HepG2 (cell line): Measurements from ENCODE around the gene CTDNEP1. TPM values are rescaled to one million over a fixed set of nuclear protein-coding genes. Genes with fewer than 3 reads are reported as not detected.

Experiments
- ATAC-seq: fragments of 200-7000 bp; cut with Tn5 transposase; 3 replicates; pipeline ENCODE4 v1.9.1; 2020; ENCODE audit warnings: mild to moderate bottlenecking, moderate library complexity
- BruUV-seq: library from RNA; stranded (reverse); fragments of 400-500 nt; replicated peaks from 2 replicates; lab custom pipeline; 2021; lab: Mats Ljungman, UMichigan
- CTCF ChIA-PET: fragments of 300-600 bp; formaldehyde crosslinking; extraction: SDS; loops from one replicate; lab custom pipeline; 2021; ENCODE audit warnings: low total read pairs, inconsistent platforms, low intra/inter-chr PET ratio; lab: Yijun Ruan, JAX
- POLR2A ChIA-PET: fragments of 350-600 bp; sonication (Branson Sonifier 250); formaldehyde crosslinking; loops from one replicate; lab custom pipeline; 2020; ENCODE audit warnings: antibody characterized with exemption, inconsistent platforms; lab: Yijun Ruan, JAX
- DNase-seq: peaks from one replicate; pipeline ENCODE4 v3.0.0-alpha.2; 2015; ENCODE audit warnings: low spot score
- FAIRE-seq: peaks from 3 replicates; lab custom pipeline; 2011; peaks lifted over from hg19 to GRCh38; lab: Jason Lieb, UNC
- H2AFZ ChIP-seq: one replicate; pipeline ENCODE4 v1.6.1; 2011; ENCODE audit warnings: low read length, inconsistent platforms
- H3K27ac ChIP-seq: fragments of 300-600 bp; 3 replicates; pipeline ENCODE4 v1.8.0; 2011; ENCODE audit warnings: mixed run types, mild to moderate bottlenecking, mixed read lengths, low read length, inconsistent platforms; ENCODE audit not compliant: insufficient read depth; ENCODE audit errors: extremely low read length
- H3K27me3 ChIP-seq, 2 experiments: fragments of 200-600 bp in 1 of 2; 2 replicates in 1 of 2; 3 replicates in 1 of 2; pipeline versions ENCODE4 v1.6.0 to v1.8.0; 2011; ENCODE audit warnings: low read length in 2 of 2, mild to moderate bottlenecking in 2 of 2, moderate library complexity in 2 of 2, inconsistent platforms in 1 of 2; ENCODE audit not compliant: insufficient read depth in 2 of 2, control insufficient read depth in 1 of 2
- H3K36me3 ChIP-seq, 2 experiments: fragments of 200-600 bp in 1 of 2; replicated peaks in 1 of 2; 2 replicates in 1 of 2; 3 replicates in 1 of 2; pipeline versions ENCODE4 v1.5.1 to v1.8.0; 2011; ENCODE audit warnings: low read length in 2 of 2, inconsistent platforms in 1 of 2; ENCODE audit not compliant: insufficient read depth in 2 of 2, control insufficient read depth in 1 of 2
- H3K4me1 ChIP-seq: 2 replicates; pipeline ENCODE4 v1.5.1; 2012; ENCODE audit warnings: low read length, inconsistent platforms; ENCODE audit not compliant: insufficient read depth
- H3K4me2 ChIP-seq: 2 replicates; pipeline ENCODE4 v1.6.0; 2011; ENCODE audit warnings: low read depth, low read length, inconsistent platforms
- H3K4me3 ChIP-seq, 3 experiments: fragments of 200-600 bp in 1 of 3; sonication (generic), shearing (Covaris generic) in 1 of 3; replicated peaks in 1 of 3; 2 replicates each; pipeline ENCODE4 v1.5.1; 2011 to 2016; ENCODE audit warnings: low read length in 3 of 3, inconsistent platforms in 2 of 3, low read depth in 2 of 3, mild to moderate bottlenecking in 2 of 3, control low read depth in 1 of 3, mixed read lengths in 1 of 3; ENCODE audit not compliant: insufficient read depth in 1 of 3
- H3K79me2 ChIP-seq: one replicate; pipeline ENCODE4 v1.6.1; 2011; ENCODE audit warnings: low read length, inconsistent platforms; ENCODE audit not compliant: insufficient read depth
- H3K9ac ChIP-seq: 2 replicates; pipeline ENCODE4 v1.6.0; 2011; ENCODE audit warnings: mild to moderate bottlenecking, low read depth, low read length, inconsistent platforms; ENCODE audit not compliant: insufficient read depth
- H3K9me3 ChIP-seq: 2 replicates; pipeline ENCODE4 v1.5.1; 2012; ENCODE audit warnings: mild to moderate bottlenecking, low read length
- H4K20me1 ChIP-seq: 2 replicates; pipeline ENCODE4 v1.6.0; 2011; ENCODE audit warnings: inconsistent platforms, mild to moderate bottlenecking, low read length, moderate library complexity; ENCODE audit not compliant: insufficient read depth
- MTA1 ChIP-seq: sonication (generic); formaldehyde crosslinking; IDR thresholded peaks from 2 replicates; pipeline ENCODE4 v1.4.0; 2020; ENCODE audit warnings: missing genetic modification reagents, mild to moderate bottlenecking, borderline replicate concordance
- PITX1 ChIP-seq: sonication (generic); formaldehyde crosslinking; IDR thresholded peaks from 2 replicates; pipeline ENCODE4 v1.5.1; 2020; ENCODE audit warnings: mild to moderate bottlenecking, missing genetic modification reagents
- ZNF790 ChIP-seq: sonication (generic); formaldehyde crosslinking; IDR thresholded peaks from 2 replicates; pipeline ENCODE4 v1.8.0; 2022; ENCODE audit warnings: missing genetic modification reagents, mild to moderate bottlenecking, borderline replicate concordance
- WGBS: methylation state at CpG from one replicate; pipeline ENCODE4 v1.1.6; 2017; ENCODE audit warnings: low lambda C conversion rate; 5-methylcytosine and 5-hydroxymethylcytosine counted together
- in situ Hi-C: cut with HindIII; loops from 2 replicates; pipeline ENCODE4 v1.10.0; 2017; ENCODE audit warnings: low pct_unique_long_range_greater_than_20kb; ENCODE audit not compliant: extremely low pct_ligation_motif_present
- intact Hi-C: fragments of 100-400 bp; cut with micrococcal nuclease; formaldehyde crosslinking; loops from one replicate; pipeline ENCODE4 v1.10.0; 2022; ENCODE audit not compliant: unreplicated experiment
- polyA plus RNA-seq, 8 experiments: library from polyadenylated mRNA; depleted of rRNA in 3 of 8; stranded (reverse) in 7 of 8; unstranded in 1 of 8; fragments of >200 nt; fragmentation: Illumina TruSeq in 4 of 8; extraction: Trizol in 4 of 8; gene quantifications; 2 replicates each; pipeline versions ENCODE4 v1.2.1 to v1.2.3, GENCODE V29; 2011 to 2016; ENCODE audit warnings: low read depth in 4 of 8, missing spikeins in 1 of 8, mixed read lengths in 1 of 8; ENCODE audit not compliant: insufficient read depth in 1 of 8
- total RNA-seq, 5 experiments: library from RNA; depleted of rRNA; stranded (reverse); fragments of >200 nt; fragmentation: Illumina TruSeq; extraction: Trizol; gene quantifications; 2 replicates each; pipeline ENCODE4 v1.2.3, GENCODE V29; 2016; ENCODE audit warnings: low read depth in 1 of 5
- TF ChIP-seq, protein P1 (sequence below): sonication (generic); formaldehyde crosslinking; IDR thresholded peaks from 2 replicates; pipeline ENCODE4 v1.4.0; 2020; ENCODE audit warnings: missing genetic modification reagents, borderline replicate concordance
- TF ChIP-seq, protein P2 (sequence below), 2 experiments: sonication (generic) in 1 of 2; formaldehyde crosslinking in 1 of 2; IDR thresholded peaks; 2 replicates each; pipeline versions ENCODE4 v1.4.0 to v1.6.1; 2018 to 2020; ENCODE audit warnings: missing genetic modification reagents in 2 of 2, borderline replicate concordance in 1 of 2, low read depth in 1 of 2, mild to moderate bottlenecking in 1 of 2, missing biosample characterization in 1 of 2

Gene CTDNEP1
- total and polyA plus RNA-seq, 2 of the 13 experiments (the other 11 are each of a cell fraction or from before 2014, with no cell fraction given) = 19.8 to 118 TPM

DNA sequence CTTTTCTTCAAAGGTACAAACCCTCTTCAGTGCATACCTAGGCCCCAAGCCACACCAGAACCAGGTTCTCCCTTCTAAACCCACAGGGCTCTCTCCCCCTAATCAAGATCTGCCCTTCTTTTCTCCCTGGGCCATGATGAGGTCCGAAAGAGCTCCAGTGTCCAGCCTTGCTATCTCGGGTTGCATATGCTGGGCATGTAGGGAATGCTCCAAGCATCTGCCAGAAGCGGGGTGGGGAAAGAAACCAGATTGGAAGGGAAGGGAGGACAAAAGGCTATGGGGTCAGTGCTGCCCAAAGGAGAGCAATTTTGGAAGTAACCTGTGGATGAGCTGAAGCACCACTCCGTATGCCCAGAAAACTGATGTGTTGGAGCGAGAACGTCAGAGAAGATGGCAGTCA lies 2.3 kb downstream of the CTDNEP1 start:
- Histone ChIP-seq H2AFZ (no peak overlapping the region), H3K4me1 (peaks cover 34% of the 10 kb centered on the region), H4K20me1 (no peaks in the 10 kb centered on the region), H3K4me2 (peak overlapping the region; percentile 90), H3K79me2 (peaks cover 53% of the 10 kb centered on the region), H3K9me3 (no peaks in the 10 kb centered on the region), H3K9ac (peak overlapping the region; percentile 24; the same call in 1 of the 2 replicates), H3K36me3 (peaks cover 6 to 25% of the 10 kb centered on the region in 2 experiments; a peak in 4 of 5 replicates), H3K4me3 (peak overlapping the region in 1 of 3 experiments; percentile 20; a peak in 1 of 6 replicates), H3K27ac (no peak overlapping the region), H3K27me3 (peaks cover 0 to 2% of the 10 kb centered on the region in 2 experiments; a peak in 1 of 5 replicates)
- intact Hi-C loops (no loop called here), in situ Hi-C loops (no loop called here)
- ATAC-seq = no peak
- 96% methylated on average over 6 of the region's 6 CpGs for WGBS
- no TSS peak for BruUV-seq
- DNase-seq = no peak
- CTCF ChIA-PET = no interaction called here
- TF ChIP-seq, protein P1, sequence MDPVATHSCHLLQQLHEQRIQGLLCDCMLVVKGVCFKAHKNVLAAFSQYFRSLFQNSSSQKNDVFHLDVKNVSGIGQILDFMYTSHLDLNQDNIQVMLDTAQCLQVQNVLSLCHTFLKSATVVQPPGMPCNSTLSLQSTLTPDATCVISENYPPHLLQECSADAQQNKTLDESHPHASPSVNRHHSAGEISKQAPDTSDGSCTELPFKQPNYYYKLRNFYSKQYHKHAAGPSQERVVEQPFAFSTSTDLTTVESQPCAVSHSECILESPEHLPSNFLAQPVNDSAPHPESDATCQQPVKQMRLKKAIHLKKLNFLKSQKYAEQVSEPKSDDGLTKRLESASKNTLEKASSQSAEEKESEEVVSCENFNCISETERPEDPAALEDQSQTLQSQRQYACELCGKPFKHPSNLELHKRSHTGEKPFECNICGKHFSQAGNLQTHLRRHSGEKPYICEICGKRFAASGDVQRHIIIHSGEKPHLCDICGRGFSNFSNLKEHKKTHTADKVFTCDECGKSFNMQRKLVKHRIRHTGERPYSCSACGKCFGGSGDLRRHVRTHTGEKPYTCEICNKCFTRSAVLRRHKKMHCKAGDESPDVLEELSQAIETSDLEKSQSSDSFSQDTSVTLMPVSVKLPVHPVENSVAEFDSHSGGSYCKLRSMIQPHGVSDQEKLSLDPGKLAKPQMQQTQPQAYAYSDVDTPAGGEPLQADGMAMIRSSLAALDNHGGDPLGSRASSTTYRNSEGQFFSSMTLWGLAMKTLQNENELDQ = no peak
- TF ChIP-seq MTA1 (CRISPR knock-in tag) (no peak), ZNF790 (CRISPR knock-in tag) (no peak), PITX1 (CRISPR knock-in tag) (no peak)
- TF ChIP-seq, protein P2, sequence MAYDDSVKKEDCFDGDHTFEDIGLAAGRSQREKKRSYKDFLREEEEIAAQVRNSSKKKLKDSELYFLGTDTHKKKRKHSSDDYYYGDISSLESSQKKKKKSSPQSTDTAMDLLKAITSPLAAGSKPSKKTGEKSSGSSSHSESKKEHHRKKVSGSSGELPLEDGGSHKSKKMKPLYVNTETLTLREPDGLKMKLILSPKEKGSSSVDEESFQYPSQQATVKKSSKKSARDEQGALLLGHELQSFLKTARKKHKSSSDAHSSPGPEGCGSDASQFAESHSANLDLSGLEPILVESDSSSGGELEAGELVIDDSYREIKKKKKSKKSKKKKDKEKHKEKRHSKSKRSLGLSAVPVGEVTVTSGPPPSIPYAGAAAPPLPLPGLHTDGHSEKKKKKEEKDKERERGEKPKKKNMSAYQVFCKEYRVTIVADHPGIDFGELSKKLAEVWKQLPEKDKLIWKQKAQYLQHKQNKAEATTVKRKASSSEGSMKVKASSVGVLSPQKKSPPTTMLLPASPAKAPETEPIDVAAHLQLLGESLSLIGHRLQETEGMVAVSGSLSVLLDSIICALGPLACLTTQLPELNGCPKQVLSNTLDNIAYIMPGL (CRISPR knock-in tag; IDR thresholded peaks at IDR 0.05; ENCODE audit: borderline replicate concordance in 1 of 2, low read depth in 1 of 2) = no peak
- FAIRE-seq = no peak
- POLR2A ChIA-PET = interaction anchor here (1.4 to 1.6 kb wide), 3 partner anchors 10 to 15 kb away, joined by 4 to 5 read pairs (median 5); partner anchors contain the start of genes DVL2 and PHF23
